Panc1 (cell line): Measurements from ENCODE around the gene BEND3.

Experiments used
- POLR2AphosphoS5 ChIP-seq: IDR thresholded peaks from 2 replicates; pipeline ENCODE4 v1.6.1; 2012; ENCODE audit warnings: mild to moderate bottlenecking, low read depth, low read length, moderate library complexity
- SIN3A ChIP-seq: IDR thresholded peaks from 2 replicates; pipeline ENCODE4 v1.6.1; 2012; ENCODE audit warnings: low read depth, mild to moderate bottlenecking, low read length, moderate library complexity, borderline replicate concordance; ENCODE audit not compliant: insufficient read depth
- TCF7L2 ChIP-seq: IDR thresholded peaks from 2 replicates; pipeline ENCODE4 v1.6.1; 2011; ENCODE audit warnings: mild to moderate bottlenecking, low read depth, low read length, inconsistent platforms
- TF ChIP-seq, protein P1 (sequence below): fragments of 450-650 bp; IDR thresholded peaks from 2 replicates; pipeline ENCODE4 v1.5.1; 2017; ENCODE audit warnings: mild to moderate bottlenecking
- TF ChIP-seq, protein P2 (sequence below), 2 experiments: IDR thresholded peaks; 2 replicates each; pipeline ENCODE4 v1.6.1; 2011 to 2012; ENCODE audit warnings: low read depth in 2 of 2, control low read depth in 1 of 2, low read length in 1 of 2, mild to moderate bottlenecking in 1 of 2, moderate library complexity in 1 of 2; ENCODE audit not compliant: insufficient read depth in 1 of 2

DNA sequence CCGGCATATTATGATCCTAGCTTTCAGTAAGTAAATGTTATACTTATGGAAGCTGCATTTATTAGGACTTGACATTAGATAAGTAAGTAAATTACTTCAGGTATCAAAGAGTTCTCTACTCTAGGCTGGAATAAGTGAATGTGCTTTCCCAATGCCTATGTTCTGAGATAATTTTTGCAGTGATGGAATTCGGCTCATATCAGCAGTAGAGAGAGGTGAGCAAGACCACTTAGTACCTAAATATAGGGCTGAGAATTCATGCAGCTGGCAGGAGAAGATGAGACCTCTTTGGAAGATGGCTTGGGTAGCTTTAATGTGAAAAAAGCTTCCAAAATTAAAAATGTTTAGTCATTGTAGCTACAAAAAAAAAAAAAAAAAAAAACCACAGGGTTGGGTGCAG is 13.3 kb upstream of the BEND3 start:
- TF ChIP-seq, protein P1, sequence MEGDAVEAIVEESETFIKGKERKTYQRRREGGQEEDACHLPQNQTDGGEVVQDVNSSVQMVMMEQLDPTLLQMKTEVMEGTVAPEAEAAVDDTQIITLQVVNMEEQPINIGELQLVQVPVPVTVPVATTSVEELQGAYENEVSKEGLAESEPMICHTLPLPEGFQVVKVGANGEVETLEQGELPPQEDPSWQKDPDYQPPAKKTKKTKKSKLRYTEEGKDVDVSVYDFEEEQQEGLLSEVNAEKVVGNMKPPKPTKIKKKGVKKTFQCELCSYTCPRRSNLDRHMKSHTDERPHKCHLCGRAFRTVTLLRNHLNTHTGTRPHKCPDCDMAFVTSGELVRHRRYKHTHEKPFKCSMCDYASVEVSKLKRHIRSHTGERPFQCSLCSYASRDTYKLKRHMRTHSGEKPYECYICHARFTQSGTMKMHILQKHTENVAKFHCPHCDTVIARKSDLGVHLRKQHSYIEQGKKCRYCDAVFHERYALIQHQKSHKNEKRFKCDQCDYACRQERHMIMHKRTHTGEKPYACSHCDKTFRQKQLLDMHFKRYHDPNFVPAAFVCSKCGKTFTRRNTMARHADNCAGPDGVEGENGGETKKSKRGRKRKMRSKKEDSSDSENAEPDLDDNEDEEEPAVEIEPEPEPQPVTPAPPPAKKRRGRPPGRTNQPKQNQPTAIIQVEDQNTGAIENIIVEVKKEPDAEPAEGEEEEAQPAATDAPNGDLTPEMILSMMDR = no peak
- TF ChIP-seq POLR2AphosphoS5 = no peak
- TF ChIP-seq, protein P2, sequence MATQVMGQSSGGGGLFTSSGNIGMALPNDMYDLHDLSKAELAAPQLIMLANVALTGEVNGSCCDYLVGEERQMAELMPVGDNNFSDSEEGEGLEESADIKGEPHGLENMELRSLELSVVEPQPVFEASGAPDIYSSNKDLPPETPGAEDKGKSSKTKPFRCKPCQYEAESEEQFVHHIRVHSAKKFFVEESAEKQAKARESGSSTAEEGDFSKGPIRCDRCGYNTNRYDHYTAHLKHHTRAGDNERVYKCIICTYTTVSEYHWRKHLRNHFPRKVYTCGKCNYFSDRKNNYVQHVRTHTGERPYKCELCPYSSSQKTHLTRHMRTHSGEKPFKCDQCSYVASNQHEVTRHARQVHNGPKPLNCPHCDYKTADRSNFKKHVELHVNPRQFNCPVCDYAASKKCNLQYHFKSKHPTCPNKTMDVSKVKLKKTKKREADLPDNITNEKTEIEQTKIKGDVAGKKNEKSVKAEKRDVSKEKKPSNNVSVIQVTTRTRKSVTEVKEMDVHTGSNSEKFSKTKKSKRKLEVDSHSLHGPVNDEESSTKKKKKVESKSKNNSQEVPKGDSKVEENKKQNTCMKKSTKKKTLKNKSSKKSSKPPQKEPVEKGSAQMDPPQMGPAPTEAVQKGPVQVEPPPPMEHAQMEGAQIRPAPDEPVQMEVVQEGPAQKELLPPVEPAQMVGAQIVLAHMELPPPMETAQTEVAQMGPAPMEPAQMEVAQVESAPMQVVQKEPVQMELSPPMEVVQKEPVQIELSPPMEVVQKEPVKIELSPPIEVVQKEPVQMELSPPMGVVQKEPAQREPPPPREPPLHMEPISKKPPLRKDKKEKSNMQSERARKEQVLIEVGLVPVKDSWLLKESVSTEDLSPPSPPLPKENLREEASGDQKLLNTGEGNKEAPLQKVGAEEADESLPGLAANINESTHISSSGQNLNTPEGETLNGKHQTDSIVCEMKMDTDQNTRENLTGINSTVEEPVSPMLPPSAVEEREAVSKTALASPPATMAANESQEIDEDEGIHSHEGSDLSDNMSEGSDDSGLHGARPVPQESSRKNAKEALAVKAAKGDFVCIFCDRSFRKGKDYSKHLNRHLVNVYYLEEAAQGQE (IDR thresholded peaks at IDR 0.05; ENCODE audit: insufficient read depth in 1 of 2, low read depth in 2 of 2, low read length in 1 of 2) = no peak
- TF ChIP-seq TCF7L2 = no peak
- TF ChIP-seq SIN3A = no peak
